Measurements from ENCODE around the gene TMPRSS9. TPM values are rescaled to one million over a fixed set of nuclear protein-coding genes. Genes with fewer than 3 reads are reported as not detected.

TMPRSS9 gene
- total and polyA plus RNA-seq, 4 donors = 0.05 to 0.37 (median 0.09) TPM; not detected in 1

- H3K4me3 ChIP-seq = no peak overlapping the region
- no peak overlapping the region for H3K27ac ChIP-seq (ENCODE audit: low read depth in 1 of 2, low read length in 1 of 2)
- H3K27me3 ChIP-seq (ENCODE audit: control insufficient read depth in 3 of 3, insufficient read depth in 3 of 3, low read length in 2 of 3) = no peaks in the 10 kb centered on the region
- no peaks in the 10 kb centered on the region for H3K9me3 ChIP-seq (ENCODE audit: control insufficient read depth in 4 of 4, insufficient read depth in 3 of 4, low read length in 3 of 4)
- ATAC-seq (ENCODE audit: insufficient read depth, low FRiP score) (no peak), DNase-seq (no peak)
- H3K4me1 ChIP-seq (ENCODE audit: control insufficient read depth in 5 of 5, insufficient read depth in 5 of 5, low read length in 5 of 5) = no peaks in the 10 kb centered on the region
- peaks cover 0 to 41% (median 10%) of the 10 kb centered on the region in 4 donors for H3K36me3 ChIP-seq (ENCODE audit: control insufficient read depth in 4 of 4, insufficient read depth in 4 of 4, low read length in 4 of 4)
- no peak overlapping the region for H3K9ac ChIP-seq (ENCODE audit: insufficient read depth in 1 of 2, low read length in 2 of 2)
- TF ChIP-seq CTCF (IDR thresholded peaks at IDR 0.05; ENCODE audit: control extremely low read depth, extremely low read depth) = no peak
- 96 to 98% methylated on average over 28 of the region's 28 CpGs for WGBS, 2 donors
These were observed 8.5 kb upstream of the TMPRSS9 start for GRCh38 chr19:2351591-2351990.

GRCh38 chr19:2352121-2352520 lies 7.9 kb upstream of the TMPRSS9 start:
- DNase-seq (no peak), ATAC-seq (ENCODE audit: insufficient read depth, low FRiP score) (no peak)
- Histone ChIP-seq H3K27ac (ENCODE audit: low read depth in 1 of 2, low read length in 1 of 2) (no peak overlapping the region), H3K9me3 (ENCODE audit: control insufficient read depth in 4 of 4, insufficient read depth in 3 of 4, low read length in 3 of 4) (no peaks in the 10 kb centered on the region), H3K9ac (ENCODE audit: insufficient read depth in 1 of 2, low read length in 2 of 2) (no peak overlapping the region), H3K4me1 (ENCODE audit: control insufficient read depth in 5 of 5, insufficient read depth in 5 of 5, low read length in 5 of 5) (no peaks in the 10 kb centered on the region), H3K36me3 (ENCODE audit: control insufficient read depth in 4 of 4, insufficient read depth in 4 of 4, low read length in 4 of 4) (peaks cover 0 to 39% (median 10%) of the 10 kb centered on the region in 4 donors), H3K4me3 (no peak overlapping the region), H3K27me3 (ENCODE audit: control insufficient read depth in 3 of 3, insufficient read depth in 3 of 3, low read length in 2 of 3) (no peaks in the 10 kb centered on the region)
- WGBS, 2 donors = 94 to 98% methylated on average over 24 of the region's 24 CpGs
- no peak for TF ChIP-seq CTCF (IDR thresholded peaks at IDR 0.05; ENCODE audit: control extremely low read depth, extremely low read depth)

- H3K4me1 ChIP-seq (ENCODE audit: control insufficient read depth in 5 of 5, insufficient read depth in 5 of 5, low read length in 5 of 5) = no peaks in the 10 kb centered on the region
- no peak for TF ChIP-seq CTCF (IDR thresholded peaks at IDR 0.05; ENCODE audit: control extremely low read depth, extremely low read depth)
- H3K27ac ChIP-seq (ENCODE audit: low read depth in 1 of 2, low read length in 1 of 2) = no peak overlapping the region
- peaks cover 0 to 39% (median 10%) of the 10 kb centered on the region in 4 donors for H3K36me3 ChIP-seq (ENCODE audit: control insufficient read depth in 4 of 4, insufficient read depth in 4 of 4, low read length in 4 of 4)
- no peaks in the 10 kb centered on the region for H3K9me3 ChIP-seq (ENCODE audit: control insufficient read depth in 4 of 4, insufficient read depth in 3 of 4, low read length in 3 of 4)
- H3K27me3 ChIP-seq (ENCODE audit: control insufficient read depth in 3 of 3, insufficient read depth in 3 of 3, low read length in 2 of 3) = no peaks in the 10 kb centered on the region
- 94% methylated on average over 41 to 45 of the region's 45 CpGs for WGBS, 2 donors
- ATAC-seq (ENCODE audit: insufficient read depth, low FRiP score) (no peak), DNase-seq (no peak)
- no peak overlapping the region for H3K4me3 ChIP-seq
- H3K9ac ChIP-seq (ENCODE audit: insufficient read depth in 1 of 2, low read length in 2 of 2) = no peak overlapping the region
These were observed 6.7 kb upstream of the TMPRSS9 start for GRCh38 chr19:2353159-2353886.
